Measurements from ENCODE around the gene CNPY1.

The CNPY1 gene

DNA sequence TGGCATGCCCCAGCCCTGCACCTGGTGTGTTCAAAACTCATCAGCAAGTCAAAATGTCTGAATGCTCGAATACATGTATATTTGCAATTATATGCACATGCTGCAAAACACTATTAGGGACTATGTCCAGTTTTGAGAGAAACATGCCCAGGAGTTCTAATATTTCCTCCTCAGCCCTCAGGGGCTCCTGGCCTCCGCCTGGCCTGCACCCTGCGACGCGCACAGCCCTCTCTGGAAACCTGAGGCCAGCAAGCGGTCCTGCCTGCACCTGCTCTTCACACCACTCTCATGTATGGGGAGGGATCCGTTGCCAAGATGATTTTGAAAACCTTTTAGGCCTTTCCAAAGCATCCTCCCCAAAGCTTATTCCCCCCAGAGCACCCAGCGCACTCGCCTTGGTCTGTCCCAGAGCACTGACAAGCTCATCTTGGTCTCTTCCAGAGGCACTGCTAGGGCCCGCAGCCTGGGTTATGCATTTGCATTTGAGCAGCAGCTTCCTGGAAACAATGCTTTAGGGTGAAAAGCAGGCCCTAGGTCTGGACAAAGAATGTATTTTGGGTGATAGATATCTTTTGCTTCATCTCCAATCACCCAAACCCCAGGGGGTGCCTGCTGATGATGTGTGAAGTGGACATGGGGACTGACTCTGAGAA is 22.6 kb upstream of the CNPY1 start:
- TF ChIP-seq FOXP2 (optimal IDR thresholded peaks at IDR 0.05; ENCODE audit: borderline replicate concordance, extremely low read depth, extremely low read length, insufficient read depth) = no peak
- no peak for TF ChIP-seq SIN3A (IDR thresholded peaks at IDR 0.05; ENCODE audit: borderline replicate concordance, insufficient read depth, low read length)
- TF ChIP-seq TAF1 (IDR thresholded peaks at IDR 0.05; ENCODE audit: borderline replicate concordance, insufficient read depth, low read length) = no peak
- TF ChIP-seq, protein P1, sequence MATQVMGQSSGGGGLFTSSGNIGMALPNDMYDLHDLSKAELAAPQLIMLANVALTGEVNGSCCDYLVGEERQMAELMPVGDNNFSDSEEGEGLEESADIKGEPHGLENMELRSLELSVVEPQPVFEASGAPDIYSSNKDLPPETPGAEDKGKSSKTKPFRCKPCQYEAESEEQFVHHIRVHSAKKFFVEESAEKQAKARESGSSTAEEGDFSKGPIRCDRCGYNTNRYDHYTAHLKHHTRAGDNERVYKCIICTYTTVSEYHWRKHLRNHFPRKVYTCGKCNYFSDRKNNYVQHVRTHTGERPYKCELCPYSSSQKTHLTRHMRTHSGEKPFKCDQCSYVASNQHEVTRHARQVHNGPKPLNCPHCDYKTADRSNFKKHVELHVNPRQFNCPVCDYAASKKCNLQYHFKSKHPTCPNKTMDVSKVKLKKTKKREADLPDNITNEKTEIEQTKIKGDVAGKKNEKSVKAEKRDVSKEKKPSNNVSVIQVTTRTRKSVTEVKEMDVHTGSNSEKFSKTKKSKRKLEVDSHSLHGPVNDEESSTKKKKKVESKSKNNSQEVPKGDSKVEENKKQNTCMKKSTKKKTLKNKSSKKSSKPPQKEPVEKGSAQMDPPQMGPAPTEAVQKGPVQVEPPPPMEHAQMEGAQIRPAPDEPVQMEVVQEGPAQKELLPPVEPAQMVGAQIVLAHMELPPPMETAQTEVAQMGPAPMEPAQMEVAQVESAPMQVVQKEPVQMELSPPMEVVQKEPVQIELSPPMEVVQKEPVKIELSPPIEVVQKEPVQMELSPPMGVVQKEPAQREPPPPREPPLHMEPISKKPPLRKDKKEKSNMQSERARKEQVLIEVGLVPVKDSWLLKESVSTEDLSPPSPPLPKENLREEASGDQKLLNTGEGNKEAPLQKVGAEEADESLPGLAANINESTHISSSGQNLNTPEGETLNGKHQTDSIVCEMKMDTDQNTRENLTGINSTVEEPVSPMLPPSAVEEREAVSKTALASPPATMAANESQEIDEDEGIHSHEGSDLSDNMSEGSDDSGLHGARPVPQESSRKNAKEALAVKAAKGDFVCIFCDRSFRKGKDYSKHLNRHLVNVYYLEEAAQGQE (IDR thresholded peaks at IDR 0.05; ENCODE audit: insufficient read depth in 1 of 2, low read depth in 2 of 2, low read length in 2 of 2) = no peak
- no peak for TF ChIP-seq POLR2AphosphoS5 (IDR thresholded peaks at IDR 0.05; ENCODE audit: low read depth, low read length)

DNA sequence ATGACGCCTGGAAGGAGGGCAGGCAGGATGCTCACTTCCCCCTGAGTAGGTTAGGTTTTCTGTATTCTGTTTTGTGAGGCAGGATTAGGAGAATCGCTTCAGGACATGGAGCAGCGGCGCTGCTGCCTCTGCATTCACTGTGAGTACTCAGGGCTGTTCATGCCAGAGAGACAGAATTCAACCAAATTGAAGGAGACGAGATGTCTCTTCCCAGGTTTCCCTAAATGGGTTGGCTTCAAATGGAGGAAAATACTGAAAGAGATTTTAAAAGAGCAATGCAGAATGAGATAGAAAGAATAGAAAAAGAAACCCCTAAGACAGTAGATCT is 21.9 kb upstream of the CNPY1 start:
- TF ChIP-seq POLR2AphosphoS5 (IDR thresholded peaks at IDR 0.05; ENCODE audit: low read depth, low read length) (no peak), SIN3A (IDR thresholded peaks at IDR 0.05; ENCODE audit: borderline replicate concordance, insufficient read depth, low read length) (no peak), FOXP2 (optimal IDR thresholded peaks at IDR 0.05; ENCODE audit: borderline replicate concordance, extremely low read depth, extremely low read length, insufficient read depth) (no peak), TAF1 (IDR thresholded peaks at IDR 0.05; ENCODE audit: borderline replicate concordance, insufficient read depth, low read length) (no peak)
- TF ChIP-seq, protein P1 (IDR thresholded peaks at IDR 0.05; ENCODE audit: insufficient read depth in 1 of 2, low read depth in 2 of 2, low read length in 2 of 2) = no peak

DNA sequence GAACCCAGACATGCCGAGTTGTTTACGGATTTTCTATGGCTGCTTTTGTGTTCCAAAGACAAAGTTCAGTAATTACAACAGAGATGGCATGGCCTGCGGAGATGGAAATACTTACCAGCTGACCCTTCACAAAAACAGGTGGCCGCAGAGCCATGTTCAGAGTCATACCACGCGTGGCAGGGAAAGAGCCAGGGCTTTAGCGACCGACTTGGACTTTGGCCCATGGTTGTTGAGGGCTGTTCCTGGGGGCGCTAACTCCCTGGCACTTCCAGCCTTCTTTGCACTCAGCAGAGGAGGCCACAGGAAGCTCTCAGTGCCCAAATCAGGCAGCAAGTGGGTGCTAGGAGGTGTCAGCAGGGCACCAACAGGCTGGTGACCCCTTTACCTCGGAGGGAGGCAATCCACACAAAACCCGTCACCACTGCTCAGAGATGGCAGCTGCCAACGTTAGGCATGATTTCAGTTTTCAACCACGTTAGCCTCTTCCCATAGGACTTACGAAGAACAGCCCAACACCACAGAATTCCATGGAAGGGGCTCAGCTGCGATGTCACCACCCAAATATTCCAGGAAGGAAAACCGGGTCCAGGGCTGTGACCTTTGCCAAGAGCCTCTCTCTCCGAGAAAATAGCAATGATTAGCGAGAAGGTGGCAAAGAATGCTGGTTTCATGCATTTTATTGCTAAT is 21.4 kb upstream of the CNPY1 start:
- TF ChIP-seq TAF1 (IDR thresholded peaks at IDR 0.05; ENCODE audit: borderline replicate concordance, insufficient read depth, low read length) (no peak), POLR2AphosphoS5 (IDR thresholded peaks at IDR 0.05; ENCODE audit: low read depth, low read length) (no peak), SIN3A (IDR thresholded peaks at IDR 0.05; ENCODE audit: borderline replicate concordance, insufficient read depth, low read length) (no peak), FOXP2 (optimal IDR thresholded peaks at IDR 0.05; ENCODE audit: borderline replicate concordance, extremely low read depth, extremely low read length, insufficient read depth) (no peak)
- TF ChIP-seq, protein P1 (IDR thresholded peaks at IDR 0.05; ENCODE audit: insufficient read depth in 1 of 2, low read depth in 2 of 2, low read length in 2 of 2) = no peak

DNA sequence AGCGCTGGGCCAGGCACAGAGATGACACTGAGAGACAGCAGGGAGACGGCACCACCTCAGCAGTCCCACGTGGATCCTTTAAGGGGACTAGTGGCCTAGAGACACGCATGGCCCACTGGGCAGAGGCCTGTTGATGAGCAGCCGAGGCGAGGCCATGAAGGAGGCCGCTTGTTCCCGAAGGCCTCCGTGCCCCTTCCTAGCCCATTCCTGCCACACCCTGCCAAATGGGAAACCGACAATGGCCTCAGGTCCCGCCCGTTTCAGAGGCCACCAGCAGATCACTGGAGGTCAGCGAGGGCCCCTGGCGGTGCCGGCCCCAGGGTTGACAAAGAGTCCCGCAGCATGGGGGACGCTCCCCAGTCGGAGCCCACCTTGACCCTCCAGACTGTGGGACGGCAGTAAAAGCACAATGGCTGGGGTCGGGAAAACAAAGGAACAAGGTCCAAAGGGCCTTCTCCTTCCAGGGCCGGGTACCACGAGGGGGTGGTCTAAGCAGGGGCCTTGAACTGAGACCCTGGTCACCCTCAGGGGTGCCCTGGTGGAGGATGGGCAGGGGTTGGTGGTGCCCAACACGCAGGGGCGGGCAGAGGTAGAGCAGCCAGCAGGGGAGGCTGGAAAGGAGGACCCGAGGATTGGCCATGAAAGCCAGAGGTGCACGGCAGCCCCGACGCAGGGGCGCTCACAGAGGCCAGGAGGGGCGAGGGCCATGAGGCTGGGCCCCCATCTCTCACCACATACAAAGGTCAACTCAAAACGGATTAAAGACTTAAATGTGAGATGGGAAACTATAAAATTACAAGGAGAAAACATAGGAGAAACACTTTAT is 19.9 kb upstream of the CNPY1 start:
- TF ChIP-seq TAF1 (IDR thresholded peaks at IDR 0.05; ENCODE audit: borderline replicate concordance, insufficient read depth, low read length) (no peak), POLR2AphosphoS5 (IDR thresholded peaks at IDR 0.05; ENCODE audit: low read depth, low read length) (no peak), FOXP2 (optimal IDR thresholded peaks at IDR 0.05; ENCODE audit: borderline replicate concordance, extremely low read depth, extremely low read length, insufficient read depth) (no peak), SIN3A (IDR thresholded peaks at IDR 0.05; ENCODE audit: borderline replicate concordance, insufficient read depth, low read length) (no peak)
- TF ChIP-seq, protein P1 (IDR thresholded peaks at IDR 0.05; ENCODE audit: insufficient read depth in 1 of 2, low read depth in 2 of 2, low read length in 2 of 2) = no peak
